GDM1 (cell line): ENCODE data around the gene BTC.
"Not testable (repeated sequence)": the region's sequence is repeated elsewhere in the genome, so short reads cannot be mapped to it uniquely, and the experiment has no call there.

Experiments used
- DNase-seq: peaks from one replicate; lab custom pipeline; 2025; lab: John Stamatoyannopoulos, UW

BTC gene

GRCh38 chr4:74794382-74795010 lies at the start of gene BTC:
BTC (minus strand) TSS chr4:74794523; CDS start chr4:74794325, 198 bp downstream.
- DNase-seq, result no peak

GRCh38 chr4:74840936-74841509 lies 46.7 kb upstream of the BTC start:
- no peak for DNase-seq

DNA sequence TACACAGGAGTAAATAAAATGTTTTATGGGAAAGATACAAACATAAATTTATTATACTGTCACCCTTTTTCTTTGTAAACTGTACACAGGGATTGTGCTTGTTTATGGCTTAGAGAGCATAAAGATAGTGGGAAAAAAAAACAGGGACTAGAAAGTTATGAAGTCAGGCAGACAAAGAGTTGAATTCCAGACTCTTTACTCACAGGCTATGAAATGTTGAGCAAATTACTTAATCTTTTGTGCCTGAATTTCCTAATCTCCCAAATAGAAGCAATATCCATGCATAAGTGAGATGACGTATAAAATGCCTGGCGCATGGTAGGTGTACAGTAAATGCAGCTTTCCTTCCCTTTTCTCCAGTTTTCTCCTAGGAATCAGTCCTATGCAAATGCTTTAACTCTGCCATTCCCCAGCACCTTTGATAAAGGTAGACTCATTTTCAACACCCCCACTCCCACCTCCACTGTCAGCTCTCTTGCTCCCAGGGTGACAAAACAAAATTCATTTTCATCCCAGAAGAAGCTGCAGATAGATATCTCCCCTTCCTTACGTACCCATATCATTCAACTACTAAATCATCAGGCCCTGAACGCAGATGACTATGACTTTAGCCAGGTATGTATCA lies 44.5 kb upstream of the BTC start:
- no peak for DNase-seq

- DNase-seq, result no peak
Observed at GRCh38 chr4:74830928-74831327, 36.6 kb upstream of the BTC start.

GRCh38 chr4:74823194-74823593 lies 28.9 kb upstream of the BTC start:
- DNase-seq, result no peak

- no peak for DNase-seq
Observed at GRCh38 chr4:74822603-74823002, 28.3 kb upstream of the BTC start.

DNA sequence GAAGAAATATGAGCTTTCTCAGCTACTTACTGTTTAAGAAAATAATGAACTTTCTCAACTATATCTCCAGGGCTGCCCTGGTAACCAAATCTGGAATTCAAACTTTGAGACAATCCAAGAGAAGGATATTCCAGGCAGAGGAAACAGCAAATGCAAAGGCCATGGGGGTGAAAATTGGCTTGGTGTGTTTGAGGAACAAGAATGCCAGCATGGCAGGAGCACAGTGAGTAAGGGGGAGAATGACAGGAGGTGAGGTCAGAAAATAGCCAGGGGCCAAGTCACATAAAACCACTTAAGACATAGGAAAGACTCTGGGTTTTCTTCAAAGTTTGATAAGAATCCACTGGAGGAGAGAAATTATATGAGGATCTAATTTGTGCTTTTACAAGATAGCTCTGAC lies 27.2 kb upstream of the BTC start:
- DNase-seq, result no peak

GRCh38 chr4:74814052-74814451 lies 19.7 kb upstream of the BTC start:
- DNase-seq, result no peak

DNA sequence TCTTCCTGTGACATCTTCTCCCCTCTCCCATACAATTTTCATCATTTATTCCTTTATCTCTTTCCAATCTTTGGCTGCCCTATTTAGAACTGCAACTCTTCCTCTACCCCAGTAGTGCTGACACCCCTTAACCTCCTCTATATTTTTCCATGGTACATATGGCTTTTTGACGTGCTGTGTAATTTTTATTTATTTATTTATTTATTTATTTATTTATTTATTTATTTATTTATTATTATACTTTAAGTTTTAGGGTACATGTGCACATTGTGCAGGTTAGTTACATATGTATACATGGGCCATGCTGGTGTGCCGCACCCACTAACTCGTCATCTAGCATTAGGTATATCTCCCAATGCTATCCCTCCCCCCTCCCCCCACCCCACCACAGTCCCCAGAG lies 17.7 kb upstream of the BTC start:
- not testable (repeated sequence) for DNase-seq

- no peak for DNase-seq
Observed at GRCh38 chr4:74805601-74806000, 11.3 kb upstream of the BTC start.

DNA sequence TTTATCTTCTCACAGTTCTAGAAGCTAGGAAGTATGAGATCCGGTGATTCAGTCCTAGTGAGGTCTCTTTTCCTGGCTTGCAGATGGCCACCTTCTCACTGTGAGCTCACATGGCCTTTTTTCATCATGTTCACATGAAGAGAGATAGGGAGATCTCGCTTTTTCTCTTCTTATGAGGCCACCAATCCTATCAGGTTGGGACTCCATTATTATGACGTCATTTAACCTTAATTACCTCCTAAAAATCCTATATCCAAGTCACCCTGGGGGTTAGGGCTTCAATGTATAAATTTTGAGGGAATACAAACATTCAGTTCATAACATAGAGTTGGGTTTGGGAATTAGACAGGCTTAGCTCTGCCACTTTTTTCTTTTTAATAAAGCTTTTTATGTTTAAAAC lies 6.0 kb upstream of the BTC start:
- DNase-seq, result no peak

DNA sequence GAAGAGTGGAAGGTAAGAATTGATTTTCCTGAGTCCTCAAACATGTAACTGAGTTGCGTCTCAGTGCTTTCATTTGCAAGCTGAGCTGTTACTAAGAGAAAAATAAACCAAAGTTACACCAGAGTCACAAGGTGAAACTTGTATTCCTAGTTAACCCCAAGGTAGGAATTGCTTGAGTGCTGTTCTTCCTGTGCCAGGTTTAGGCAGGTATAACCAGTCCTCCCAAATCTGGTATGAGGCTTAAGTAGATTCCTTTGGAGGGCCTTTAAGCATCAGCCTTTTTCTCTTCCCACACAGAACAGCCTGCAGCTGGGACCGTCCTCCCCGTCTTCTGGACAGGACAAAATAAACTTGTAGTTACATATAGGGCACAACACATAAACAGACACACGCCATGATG lies 2.3 kb upstream of the BTC start:
- no peak for DNase-seq

DNA sequence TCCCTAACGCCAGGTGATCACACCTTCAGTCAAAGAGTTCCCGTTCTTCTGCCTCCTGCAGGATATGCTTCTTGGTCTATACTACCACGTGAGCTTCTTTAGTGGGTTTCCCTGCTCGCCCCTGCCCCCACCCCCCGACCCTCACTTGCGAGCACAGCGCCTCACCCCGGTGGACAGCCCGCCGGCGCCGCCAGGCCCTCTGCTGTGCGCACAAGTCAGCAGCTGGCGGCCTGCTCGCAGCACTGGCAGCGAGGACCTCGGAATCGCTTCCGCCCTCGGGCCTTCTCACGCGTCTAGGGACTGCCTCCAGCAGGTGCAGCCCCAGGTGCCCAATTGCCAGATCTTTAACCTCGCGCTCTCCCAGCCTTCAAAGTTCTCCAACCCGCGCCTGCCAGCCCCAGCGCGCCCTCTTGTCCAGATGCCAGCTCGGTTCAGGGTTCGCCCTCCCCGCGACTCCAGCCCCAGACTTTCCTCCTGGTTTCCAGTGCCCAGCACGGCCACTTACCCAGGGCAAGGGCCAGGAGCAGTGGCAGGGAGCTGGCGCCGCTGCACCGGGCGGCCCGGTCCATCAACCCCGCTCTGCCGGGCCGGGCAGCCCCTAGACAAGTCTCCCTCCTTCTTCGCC lies 454 bp downstream of the BTC start:
- no peak for DNase-seq

DNA sequence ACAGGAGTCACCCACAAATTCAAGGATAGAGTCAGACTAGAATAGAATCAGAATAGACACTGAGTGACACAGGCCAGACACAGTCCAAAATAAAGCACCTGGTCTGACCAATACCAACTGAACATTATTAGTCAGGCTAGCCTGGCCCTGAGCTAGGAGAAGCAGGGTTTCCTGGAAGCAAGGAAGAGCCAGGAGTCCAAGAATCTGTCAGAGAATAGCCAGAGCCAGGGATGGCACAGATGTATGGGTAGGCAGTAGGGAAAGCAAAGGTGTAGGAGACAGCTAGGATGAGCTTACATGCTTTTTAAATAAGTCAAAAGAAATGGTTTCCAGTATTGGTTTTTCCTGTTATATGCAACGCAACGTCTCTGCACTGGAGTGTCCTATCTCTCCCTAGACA lies 3.7 kb downstream of the BTC start:
- no peak for DNase-seq

- DNase-seq, result no peak
Observed at GRCh38 chr4:74789518-74789917, 4.8 kb downstream of the BTC start.

DNA sequence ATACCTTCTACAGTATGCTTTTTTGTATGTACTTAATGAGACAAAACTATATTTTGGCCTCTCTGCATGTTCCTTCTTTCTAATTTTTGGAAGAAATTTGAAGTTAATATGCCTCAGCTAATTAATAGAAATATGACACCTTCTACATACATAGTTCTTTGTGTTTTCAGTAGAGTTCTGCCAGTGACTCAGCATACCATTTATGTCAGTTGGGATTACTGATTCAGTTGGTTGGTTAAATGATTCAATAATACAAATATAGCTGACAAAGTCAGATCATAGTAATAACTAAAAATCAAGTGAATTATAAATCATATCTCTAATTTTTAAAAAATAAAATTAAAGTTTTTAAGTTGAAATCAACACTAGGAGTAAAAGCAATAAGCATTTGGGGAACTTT lies 16.8 kb downstream of the BTC start:
- DNase-seq, result no peak

- no peak for DNase-seq
Observed at GRCh38 chr4:74772783-74773182, 21.5 kb downstream of the BTC start.

GRCh38 chr4:74772106-74772505 lies 22.2 kb downstream of the BTC start:
- no peak for DNase-seq

DNA sequence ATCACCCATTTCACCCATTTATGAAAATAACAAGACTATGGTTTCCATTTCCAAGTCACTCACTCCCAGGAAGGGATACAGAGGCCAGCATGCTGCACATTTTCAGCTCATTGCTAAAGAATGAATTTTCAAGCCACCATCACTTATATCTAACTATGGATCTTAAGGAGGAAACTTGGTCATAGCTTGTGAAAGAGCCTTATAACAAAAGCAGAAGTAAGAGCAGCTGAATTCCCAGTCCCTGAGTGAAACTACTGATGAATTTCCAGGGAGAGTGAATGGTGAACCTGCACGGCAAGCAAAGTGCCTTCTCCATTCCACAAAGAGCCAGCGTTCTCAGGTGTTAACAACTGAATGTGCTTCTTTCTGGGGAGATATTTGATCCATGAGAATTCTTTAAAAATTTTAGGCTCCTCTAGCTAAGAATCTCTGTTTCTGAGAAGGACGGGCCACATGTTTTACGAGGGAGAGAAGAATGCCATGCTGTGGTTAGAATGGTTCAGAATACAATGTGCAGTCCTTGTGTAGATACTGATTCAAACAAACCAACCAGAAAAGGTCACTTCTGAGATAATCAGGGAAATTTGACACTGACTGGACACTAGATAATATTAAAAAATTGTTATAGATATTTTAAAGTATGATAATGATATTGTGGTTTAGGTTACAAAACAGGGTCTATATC lies 24.0 kb downstream of the BTC start:
- no peak for DNase-seq

DNA sequence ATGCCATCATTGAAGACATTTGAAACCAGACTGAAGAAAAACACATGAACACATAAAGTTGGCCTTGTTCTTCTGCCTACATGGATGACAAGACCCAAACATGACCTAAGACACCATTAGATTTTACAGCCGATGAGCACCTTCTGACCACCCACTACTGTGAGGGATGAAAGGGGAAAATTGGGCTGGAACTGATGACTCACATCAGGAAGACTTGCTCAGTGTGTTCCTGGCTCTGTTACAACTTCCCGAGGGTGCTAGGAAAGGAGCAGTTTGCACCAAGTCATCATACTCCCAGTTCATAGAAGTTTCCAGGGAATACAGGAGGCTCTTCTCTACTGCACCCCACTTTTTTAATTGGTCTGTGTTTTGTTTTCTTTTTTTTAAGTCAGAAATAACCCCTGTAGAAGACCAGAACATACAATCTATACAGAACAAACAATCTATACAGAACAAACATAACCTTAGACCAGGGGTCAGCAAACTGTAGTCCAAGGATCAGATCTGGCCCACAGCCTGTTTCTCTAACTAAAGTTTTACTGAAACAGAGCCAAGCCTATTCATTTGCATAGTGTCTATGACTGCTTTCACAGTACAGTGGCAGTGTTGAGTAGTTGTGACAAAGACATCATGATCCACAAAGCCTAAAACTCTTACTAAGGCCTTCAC lies 25.3 kb downstream of the BTC start:
- no peak for DNase-seq

DNA sequence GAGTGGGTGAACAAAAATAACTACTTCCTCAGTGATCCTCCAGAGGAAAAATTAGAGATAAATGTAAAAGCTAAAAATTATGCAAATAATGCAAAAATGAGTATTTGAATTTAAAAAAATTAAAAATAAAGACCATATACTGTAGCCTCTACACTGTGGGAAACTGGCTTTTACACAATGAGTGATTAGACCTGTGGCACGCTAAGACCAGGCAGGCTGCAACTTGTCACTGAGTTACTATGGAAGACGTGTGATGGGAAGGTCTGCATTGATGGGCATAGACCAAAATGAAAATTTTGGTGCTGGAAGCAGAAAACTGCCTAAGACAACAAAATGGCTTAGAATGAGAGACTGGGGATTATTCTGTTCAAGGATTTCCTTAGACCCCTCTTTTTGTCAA lies 30.2 kb downstream of the BTC start:
- no peak for DNase-seq

- no peak for DNase-seq
Observed at GRCh38 chr4:74758551-74759145, 35.7 kb downstream of the BTC start.
